Suppressor macrophage treated with lipopolysaccharide for 1 hour (primary cell): ENCODE results near the gene MAGEA9B.
"Not testable (repeated sequence)": the region's sequence is repeated elsewhere in the genome, so short reads cannot be mapped to it uniquely, and the experiment has no call there.

Experiments used
- DNase-seq, 3 donors: peaks; one replicate each; pipeline ENCODE4 v3.0.0-alpha.2; 2020 to 2022

MAGEA9B gene

GRCh38 chrX:149533999-149534398 lies 53.3 kb downstream of the MAGEA9B start:
- DNase-seq, result not testable (repeated sequence)

DNA sequence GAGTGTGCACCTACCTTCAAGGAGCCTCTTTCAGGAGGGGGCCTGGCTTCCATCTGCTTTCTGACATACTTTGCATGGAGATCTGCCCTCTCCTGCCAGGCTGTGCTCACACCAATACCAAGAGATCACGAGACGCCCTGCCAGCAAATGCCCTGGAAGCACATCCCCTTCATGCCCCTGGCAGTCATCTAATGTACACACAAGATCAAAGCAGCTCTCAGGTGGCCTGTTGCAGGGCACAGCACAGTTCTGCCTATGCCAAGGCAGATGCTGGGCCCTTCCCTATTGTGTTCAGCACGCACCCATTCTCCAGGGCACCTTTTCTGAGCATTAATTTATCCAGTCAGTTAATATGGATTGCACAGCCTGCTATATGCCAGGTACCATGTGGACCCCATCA lies 54.4 kb downstream of the MAGEA9B start:
- not testable (repeated sequence) for DNase-seq
